Non-pigmented ciliary epithelial cell (primary cell): ENCODE data around the gene CPNE1.
"Not testable (repeated sequence)": the region's sequence is repeated elsewhere in the genome, so short reads cannot be mapped to it uniquely, and the experiment has no call there.

Source experiments
- DNase-seq: peaks from one replicate; pipeline ENCODE4 v3.0.0-alpha.2; 2010; ENCODE audit warnings: low read depth

CPNE1 gene

GRCh38 chr20:35664466-35665206 is at the start of gene CPNE1, which contains the start of gene RBM12:
CPNE1 (minus strand) TSS chr20:35664900; CDS start chr20:35632923, 31,977 bp downstream.
RBM12 (minus strand) TSS chr20:35664900; CDS start chr20:35655322, 9,578 bp downstream.
- DNase-seq: peak; percentile 60

- DNase-seq: no peak
These were observed 49.4 kb upstream of the CPNE1 start for GRCh38 chr20:35714127-35714526.

- not testable (repeated sequence) for DNase-seq
These were observed 48.4 kb upstream of the CPNE1 start for GRCh38 chr20:35713120-35713519.

- no peak for DNase-seq
These were observed 47.0 kb upstream of the CPNE1 start for GRCh38 chr20:35711588-35712209.

- no peak for DNase-seq
These were observed 46.3 kb upstream of the CPNE1 start for GRCh38 chr20:35710884-35711587.

- DNase-seq: no peak
These were observed 45.3 kb upstream of the CPNE1 start for GRCh38 chr20:35710039-35710438.

GRCh38 chr20:35709259-35709658 is 44.6 kb upstream of the CPNE1 start:
- DNase-seq: no peak

GRCh38 chr20:35708502-35708901 is 43.8 kb upstream of the CPNE1 start:
- no peak for DNase-seq

- DNase-seq: not testable (repeated sequence)
These were observed 42.2 kb upstream of the CPNE1 start for GRCh38 chr20:35706591-35707529.

- DNase-seq: not testable (repeated sequence)
These were observed 41.2 kb upstream of the CPNE1 start for GRCh38 chr20:35705894-35706293.

GRCh38 chr20:35704514-35705261 is 40.0 kb upstream of the CPNE1 start:
- no peak for DNase-seq

GRCh38 chr20:35702824-35703695 is 38.4 kb upstream of the CPNE1 start:
- no peak for DNase-seq

GRCh38 chr20:35702051-35702823 is 37.5 kb upstream of the CPNE1 start:
- DNase-seq: no peak

- DNase-seq: no peak
These were observed 36.0 kb upstream of the CPNE1 start for GRCh38 chr20:35700625-35701148.

GRCh38 chr20:35699957-35700624 is 35.4 kb upstream of the CPNE1 start:
- DNase-seq: no peak

- DNase-seq: no peak
These were observed 34.6 kb upstream of the CPNE1 start, which contains the start of the genes NFS1 and ROMO1 for GRCh38 chr20:35699127-35699956. NFS1 (minus strand) TSS chr20:35699352; CDS start chr20:35699288, 64 bp downstream. ROMO1 (plus strand) TSS chr20:35699405; CDS start chr20:35699633, 228 bp downstream.
